Measurements from ENCODE around the gene SH3YL1.

DNA sequence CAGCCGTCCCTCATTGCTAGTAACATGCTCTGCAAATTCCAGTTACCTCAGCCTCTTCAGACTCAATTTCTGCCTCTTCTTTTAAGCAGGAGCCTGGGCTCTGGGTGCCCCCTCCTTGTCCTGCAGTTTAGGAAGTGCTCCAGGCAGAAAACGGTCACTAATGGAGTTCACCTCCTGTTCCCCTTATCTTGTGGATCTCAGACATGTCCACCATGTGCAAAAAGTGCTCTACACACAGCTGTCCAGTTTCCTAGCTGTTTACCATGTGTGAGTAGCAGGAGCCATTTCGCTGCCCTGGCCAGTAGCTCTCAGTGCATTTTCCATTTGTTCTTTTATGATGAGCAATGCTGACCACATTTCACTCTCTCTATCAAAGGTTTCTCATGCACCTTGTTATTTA lies 4.9 kb downstream of the SH3YL1 start:
- TF ChIP-seq, protein P1, sequence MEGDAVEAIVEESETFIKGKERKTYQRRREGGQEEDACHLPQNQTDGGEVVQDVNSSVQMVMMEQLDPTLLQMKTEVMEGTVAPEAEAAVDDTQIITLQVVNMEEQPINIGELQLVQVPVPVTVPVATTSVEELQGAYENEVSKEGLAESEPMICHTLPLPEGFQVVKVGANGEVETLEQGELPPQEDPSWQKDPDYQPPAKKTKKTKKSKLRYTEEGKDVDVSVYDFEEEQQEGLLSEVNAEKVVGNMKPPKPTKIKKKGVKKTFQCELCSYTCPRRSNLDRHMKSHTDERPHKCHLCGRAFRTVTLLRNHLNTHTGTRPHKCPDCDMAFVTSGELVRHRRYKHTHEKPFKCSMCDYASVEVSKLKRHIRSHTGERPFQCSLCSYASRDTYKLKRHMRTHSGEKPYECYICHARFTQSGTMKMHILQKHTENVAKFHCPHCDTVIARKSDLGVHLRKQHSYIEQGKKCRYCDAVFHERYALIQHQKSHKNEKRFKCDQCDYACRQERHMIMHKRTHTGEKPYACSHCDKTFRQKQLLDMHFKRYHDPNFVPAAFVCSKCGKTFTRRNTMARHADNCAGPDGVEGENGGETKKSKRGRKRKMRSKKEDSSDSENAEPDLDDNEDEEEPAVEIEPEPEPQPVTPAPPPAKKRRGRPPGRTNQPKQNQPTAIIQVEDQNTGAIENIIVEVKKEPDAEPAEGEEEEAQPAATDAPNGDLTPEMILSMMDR (IDR thresholded peaks at IDR 0.05) = no peak
- no peak for TF ChIP-seq EP300 (IDR thresholded peaks at IDR 0.05)

All from ovary (tissue), 3 donors.